NCI-H524 treated with DMSO at 0.1 percent for 48 hours (cell line): ENCODE data around the gene MARCHF3.
"Not testable (repeated sequence)": the region's sequence is repeated elsewhere in the genome, so short reads cannot be mapped to it uniquely, and the experiment has no call there.

Experiments used
- DNase-seq: peaks from one replicate; lab custom pipeline; 2025; lab: John Stamatoyannopoulos, UW

The MARCHF3 gene

DNA sequence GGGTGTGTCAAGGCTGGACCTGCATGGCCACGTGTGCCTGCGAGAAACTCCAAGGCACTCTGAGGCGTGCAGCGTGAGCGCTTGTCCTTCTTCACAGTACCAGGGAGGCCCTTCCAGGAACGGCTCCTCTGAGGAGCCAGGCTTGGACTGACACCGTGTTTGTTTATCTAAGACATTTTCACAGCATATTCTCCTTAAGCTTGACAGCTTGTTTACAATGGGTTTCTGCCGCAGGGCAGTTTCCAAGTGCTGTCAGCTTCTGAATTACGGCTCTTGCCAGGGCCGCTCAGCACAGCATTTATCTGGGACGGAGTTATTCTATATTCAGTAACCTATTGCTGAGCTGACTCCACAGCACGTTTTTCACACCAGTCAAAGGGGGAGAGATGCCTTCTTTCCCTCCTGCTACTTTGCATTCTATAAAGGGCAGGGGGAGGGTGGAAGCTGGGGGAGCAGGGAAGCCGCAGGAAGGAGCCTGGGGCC is 155.0 kb downstream of the MARCHF3 start:
- no peak for DNase-seq

DNA sequence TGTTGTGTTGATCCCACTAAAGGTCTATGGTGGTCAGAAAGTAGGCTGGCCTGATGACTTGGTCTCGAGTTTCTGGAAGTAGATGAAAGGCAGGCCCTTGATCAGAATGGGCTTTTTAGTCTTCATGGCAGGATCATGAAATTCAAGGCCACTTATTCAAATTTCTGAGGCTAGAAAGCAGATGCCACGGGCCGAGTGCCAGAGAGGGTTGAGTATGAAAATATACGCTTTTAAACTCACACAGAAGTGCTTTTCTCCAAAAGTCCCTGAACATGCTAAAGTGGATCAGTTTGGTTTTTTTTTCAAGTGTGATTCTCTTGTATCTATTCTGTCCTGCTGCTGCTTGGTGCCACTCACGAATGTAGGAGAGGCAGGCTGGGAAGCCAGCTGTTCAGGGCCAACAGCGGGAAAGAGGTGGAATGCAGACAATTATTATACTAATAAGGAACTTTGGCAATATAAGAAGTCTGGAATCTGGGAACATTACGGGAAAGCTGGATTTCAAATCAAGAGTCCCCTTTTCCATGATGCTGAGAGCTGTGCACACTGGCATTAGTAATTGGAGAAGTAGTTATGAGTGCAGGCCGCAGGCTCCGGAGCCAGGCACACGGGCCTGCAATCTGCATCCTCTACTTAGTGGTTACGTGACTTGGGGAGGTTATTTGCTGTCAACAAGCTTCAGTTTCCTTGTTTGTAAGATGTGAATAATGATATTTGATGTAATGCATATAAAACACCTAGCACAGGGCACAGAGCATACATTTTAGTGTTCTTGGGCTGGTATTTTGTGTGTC is 157.6 kb downstream of the MARCHF3 start:
- no peak for DNase-seq

DNA sequence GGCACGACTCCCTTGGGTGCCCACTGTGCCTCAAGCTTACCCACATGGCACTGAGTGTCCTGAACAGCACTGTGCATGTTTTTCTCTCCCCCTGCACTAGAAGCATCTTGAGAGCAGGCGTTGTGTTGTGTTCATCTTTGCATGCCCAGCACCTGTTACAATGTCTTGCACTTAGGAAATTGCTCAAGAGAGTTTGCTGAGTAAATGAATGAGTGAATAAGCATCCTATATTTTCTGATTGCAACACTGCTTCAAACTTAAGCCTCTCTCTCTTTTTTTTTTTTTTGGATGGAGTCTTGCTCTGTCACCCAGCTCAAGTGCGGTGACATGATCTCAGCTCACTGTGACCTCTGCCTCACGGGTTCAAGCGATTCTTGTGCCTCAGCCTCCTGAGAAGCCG is 158.9 kb downstream of the MARCHF3 start:
- DNase-seq: no peak

GRCh38 chr5:126869005-126869451 is 161.3 kb downstream of the MARCHF3 start:
- DNase-seq: no peak

GRCh38 chr5:126868338-126869004 is 161.9 kb downstream of the MARCHF3 start:
- no peak for DNase-seq

DNA sequence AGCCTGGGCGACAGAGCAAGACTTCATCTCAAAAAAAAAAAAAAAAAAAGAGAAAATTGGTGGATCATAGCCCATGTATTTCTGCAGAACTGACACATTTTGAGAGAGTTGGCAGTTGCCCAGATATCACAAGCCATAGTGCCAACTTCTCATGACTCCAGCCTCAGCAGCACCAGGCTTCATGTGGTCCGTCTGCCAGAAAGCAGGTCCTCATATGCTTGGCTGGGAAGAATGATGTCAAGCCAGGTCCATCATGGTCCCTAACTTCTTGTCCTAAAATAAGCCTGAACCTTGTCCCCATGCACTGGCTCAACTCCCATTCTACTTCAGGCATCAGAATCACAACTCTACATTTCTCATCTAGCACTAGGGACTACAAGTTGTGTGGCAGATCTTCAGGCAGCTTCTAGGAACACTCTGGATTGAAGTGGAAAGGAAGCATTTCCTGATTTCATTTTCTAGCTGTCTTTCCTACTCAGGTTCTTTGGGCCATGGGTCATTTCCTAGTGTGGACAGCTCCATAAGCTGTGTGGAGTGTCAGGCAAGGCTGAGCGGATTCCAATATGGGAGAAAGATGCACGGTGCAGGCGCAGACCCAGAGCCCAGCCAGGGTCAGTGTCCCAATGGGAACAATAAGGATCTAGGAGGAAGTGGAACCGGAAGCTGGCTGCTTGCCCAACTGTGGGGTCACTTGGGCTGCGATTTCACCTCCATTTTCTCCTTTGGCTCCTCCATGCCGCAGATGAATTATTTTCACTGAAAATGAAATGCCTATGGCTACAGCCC is 163.3 kb downstream of the MARCHF3 start:
- no peak for DNase-seq

GRCh38 chr5:126865299-126865698 is 165.1 kb downstream of the MARCHF3 start:
- DNase-seq: no peak

DNA sequence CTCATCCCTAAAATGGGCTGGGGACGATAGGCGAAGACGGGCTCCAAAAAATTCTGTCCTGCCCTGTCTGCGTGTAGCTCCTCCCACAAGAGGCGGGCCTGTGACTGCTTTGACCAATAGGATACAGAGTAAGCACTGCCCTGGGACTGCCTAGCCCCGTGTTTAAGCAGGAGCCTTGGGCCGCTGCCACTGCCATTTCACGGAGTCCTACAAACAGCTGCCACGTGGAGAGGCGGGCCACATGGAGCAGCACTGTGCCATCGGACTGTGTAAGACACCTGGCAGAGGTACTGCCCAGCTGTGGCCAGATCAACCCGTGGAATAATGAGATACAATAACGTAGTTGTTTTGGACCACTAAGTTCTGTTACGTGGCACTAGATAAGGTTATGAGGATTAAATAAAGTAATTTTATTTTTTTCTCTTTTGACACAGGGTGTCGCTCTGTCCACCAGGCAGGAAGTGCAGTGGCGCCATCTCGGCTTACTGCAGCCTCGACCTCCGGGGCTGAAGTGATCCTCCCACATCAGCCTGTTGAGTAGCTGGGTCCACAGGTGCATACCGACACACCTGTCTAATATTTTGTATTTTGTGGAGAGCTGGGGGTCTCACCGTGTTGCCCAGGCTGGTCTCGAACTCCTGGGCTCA is 166.2 kb downstream of the MARCHF3 start:
- DNase-seq: no peak

DNA sequence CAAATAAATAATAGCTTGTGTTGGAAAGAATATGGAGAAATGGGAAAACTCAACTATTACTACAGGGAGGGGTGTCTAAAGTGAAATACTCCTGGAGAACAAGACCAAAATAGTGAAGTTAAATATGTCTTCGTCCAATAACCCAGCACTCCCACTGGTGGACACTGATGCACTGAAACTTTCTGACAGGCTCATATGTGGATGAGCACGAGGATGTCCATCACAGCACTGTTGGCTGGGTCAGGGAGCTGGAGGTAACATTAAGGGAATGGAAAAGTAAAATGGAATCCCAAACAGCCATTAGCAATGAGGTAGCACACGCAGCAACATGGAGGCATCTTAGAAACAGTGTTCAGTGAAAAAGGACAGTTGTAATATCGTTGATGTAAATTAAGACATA is 167.0 kb downstream of the MARCHF3 start:
- DNase-seq: no peak

GRCh38 chr5:126858441-126858840 is 171.9 kb downstream of the MARCHF3 start:
- DNase-seq: no peak

- DNase-seq: no peak
Measured at GRCh38 chr5:126857472-126858410, 172.6 kb downstream of the MARCHF3 start.

DNA sequence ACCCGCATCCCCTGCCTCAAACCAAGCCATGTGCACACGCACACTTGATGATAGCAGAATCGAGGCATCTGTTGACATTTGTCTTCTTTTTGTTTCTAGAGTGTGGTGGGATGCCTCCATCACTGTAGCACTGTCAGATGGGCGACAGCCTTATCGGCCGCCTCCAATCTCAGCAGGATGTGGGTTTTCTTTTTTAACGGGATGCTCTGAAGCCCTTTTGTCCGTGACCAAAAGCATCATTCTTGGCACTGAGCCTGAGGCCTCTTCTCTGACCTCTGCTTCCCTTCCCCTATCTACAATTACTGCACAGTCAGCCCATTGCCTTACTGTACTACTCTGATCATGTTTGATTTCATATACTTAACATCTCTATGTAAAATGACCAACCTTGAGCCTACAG is 175.1 kb downstream of the MARCHF3 start:
- no peak for DNase-seq

GRCh38 chr5:126854526-126855110 is 175.7 kb downstream of the MARCHF3 start:
- no peak for DNase-seq

DNA sequence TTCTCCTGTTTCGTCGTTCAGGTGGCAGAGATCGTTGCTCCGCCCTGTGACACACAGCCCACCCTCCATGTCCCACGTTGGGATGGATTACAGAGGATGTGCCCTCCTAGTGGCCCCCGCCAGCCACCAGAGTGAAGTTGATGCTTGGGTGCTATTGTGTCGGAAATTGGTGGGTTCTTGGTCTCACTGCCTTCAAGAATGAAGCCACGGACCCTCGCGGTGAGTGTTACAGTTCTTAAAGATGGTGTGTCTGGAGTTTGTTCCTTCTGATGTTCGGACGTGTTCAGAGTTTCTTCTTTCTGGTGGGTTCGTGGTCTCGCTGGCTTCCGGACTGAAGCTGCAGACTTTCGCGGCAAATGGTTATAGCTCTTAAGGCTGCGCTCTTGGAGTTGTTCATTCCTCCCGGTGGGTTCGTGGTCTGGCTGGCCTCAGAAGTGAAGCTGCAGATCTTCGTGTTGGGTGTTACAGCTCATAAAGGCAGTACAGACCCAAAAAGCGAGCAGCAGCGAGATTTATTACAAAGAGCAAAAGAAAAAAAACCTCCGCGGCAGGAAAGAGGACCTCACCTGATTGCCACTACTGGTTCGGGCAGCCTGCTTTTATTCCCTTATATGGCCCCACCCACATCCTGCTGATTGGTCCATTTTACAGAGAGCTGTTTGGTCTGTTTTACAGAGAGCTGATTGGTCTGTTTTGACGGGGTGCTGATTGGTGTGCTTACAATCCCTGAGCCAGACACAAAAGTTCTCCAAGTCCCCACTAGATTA is 176.6 kb downstream of the MARCHF3 start:
- not testable (repeated sequence) for DNase-seq

DNA sequence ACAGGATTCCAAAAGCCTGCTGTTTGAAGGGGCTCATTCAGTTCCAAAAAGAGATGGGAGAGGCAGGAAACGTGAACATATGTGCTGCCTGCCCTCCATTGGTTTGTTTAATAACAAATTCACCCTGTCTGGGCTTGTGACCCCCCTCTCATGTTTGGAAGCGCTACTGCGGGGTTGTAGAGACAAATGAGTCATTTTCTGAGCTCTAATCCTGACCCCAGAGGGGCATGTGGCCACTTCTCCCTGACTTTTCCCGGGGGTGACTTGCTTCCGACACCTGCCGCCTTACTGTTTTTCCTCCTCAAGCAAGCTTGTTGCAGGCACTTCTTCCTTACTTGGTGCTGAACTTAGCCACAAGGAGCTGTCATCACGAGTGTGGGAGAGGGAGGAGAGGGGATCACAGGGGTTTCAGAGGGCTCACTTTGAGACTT is 177.5 kb downstream of the MARCHF3 start:
- DNase-seq: no peak

GRCh38 chr5:126852091-126852571 is 178.2 kb downstream of the MARCHF3 start:
- DNase-seq: no peak

DNA sequence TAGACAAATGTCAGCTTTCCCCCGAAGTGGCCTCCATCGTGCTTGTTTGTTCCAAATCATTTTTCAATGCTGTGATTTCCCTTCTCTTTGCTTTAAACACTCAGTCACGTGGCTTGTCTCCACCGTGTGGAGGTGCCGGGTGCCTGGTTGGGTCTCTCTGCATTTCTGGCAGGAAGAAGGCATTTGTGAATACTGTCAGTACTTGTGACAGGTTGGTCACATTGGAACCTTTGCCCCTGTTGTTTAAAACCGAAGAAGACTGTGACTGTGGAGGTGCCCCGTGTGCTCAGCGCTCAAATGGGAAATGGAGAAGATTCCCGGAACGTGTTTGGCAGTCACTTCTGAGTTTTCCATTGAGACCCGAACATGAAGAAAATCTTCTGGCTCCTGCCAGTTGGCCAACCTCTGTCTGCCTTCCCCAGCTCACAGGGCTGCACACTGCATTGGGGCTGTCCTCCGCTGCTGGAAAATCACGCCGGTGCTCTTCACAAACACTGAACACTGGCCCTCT is 178.8 kb downstream of the MARCHF3 start:
- DNase-seq: no peak

DNA sequence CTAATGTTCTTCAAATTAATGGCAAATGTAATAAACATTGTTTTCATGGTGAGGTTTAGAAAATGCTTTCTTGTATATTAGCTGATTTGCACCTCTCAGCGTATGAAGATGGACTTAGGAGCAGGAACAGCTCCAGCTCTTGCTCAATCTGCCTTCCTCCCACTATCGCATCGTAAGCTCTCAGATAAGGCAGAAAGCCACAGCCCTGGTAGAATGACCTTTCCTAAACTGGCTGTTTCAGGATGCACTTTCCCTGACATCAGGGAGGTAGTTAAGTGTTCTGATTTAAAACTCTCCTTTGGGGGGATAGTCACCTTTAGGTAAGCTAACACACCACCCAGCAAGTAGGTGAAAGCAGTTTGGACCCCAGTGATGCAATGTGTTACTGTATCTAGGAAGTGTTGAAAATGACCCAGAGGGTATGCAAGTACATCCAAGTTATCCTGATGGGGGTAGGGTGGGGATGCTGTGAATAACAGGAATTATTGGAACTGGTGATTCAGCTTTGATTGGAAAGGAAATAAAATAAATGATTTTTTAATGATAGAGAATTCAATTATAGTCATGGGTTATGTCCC is 181.2 kb downstream of the MARCHF3 start:
- no peak for DNase-seq

GRCh38 chr5:126848253-126848652 is 182.1 kb downstream of the MARCHF3 start:
- no peak for DNase-seq
